AG09319 (cell line): ENCODE results near the gene NEXN.

Experiments used
- DNase-seq: peaks from one replicate; pipeline ENCODE4 v3.0.0-alpha.2; 2010; ENCODE audit warnings: low read depth; ENCODE audit errors: extremely low read depth
- TF ChIP-seq, protein P1 (sequence below): IDR thresholded peaks from 2 replicates; pipeline ENCODE4 v1.5.1; 2011; ENCODE audit warnings: low read depth, mild to moderate bottlenecking, inconsistent platforms, low read length, moderate library complexity

NEXN gene

DNA sequence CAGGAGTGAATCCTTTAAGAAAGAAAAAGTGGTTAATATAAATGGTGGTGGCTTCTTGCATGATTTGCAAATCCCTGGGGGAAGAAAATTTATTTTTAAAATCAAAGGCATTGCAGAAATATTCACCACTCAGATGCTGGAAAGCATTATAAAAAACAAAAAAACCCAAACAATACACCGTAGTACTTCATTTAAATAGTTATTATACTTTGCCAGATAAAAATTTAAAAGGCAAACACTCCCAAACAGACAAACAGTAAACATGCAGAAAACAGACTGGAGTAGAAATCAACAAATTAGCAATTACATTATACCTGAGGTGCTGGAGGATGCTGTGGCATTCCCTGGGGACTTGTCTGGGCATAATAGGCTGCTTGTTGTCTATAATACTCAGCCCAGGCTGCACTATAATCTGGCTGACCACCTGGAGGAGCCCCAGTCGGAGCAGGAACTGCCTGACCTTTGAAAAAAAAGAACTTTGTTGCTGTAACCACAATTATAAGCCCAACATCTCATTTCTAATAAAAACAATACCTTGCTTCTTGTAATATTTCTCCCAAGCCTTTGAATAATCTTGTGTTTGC is 60.5 kb downstream of the NEXN start:
- peak; percentile 11 for DNase-seq

GRCh38 chr1:77950873-77951272 is 62.4 kb downstream of the NEXN start:
- TF ChIP-seq, protein P1, sequence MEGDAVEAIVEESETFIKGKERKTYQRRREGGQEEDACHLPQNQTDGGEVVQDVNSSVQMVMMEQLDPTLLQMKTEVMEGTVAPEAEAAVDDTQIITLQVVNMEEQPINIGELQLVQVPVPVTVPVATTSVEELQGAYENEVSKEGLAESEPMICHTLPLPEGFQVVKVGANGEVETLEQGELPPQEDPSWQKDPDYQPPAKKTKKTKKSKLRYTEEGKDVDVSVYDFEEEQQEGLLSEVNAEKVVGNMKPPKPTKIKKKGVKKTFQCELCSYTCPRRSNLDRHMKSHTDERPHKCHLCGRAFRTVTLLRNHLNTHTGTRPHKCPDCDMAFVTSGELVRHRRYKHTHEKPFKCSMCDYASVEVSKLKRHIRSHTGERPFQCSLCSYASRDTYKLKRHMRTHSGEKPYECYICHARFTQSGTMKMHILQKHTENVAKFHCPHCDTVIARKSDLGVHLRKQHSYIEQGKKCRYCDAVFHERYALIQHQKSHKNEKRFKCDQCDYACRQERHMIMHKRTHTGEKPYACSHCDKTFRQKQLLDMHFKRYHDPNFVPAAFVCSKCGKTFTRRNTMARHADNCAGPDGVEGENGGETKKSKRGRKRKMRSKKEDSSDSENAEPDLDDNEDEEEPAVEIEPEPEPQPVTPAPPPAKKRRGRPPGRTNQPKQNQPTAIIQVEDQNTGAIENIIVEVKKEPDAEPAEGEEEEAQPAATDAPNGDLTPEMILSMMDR, result no peak
- DNase-seq, result no peak

More for the DNA sequence above, 60.5 kb downstream of the NEXN start:
- TF ChIP-seq, protein P1, result peak; percentile 35

- DNase-seq, result no peak
- TF ChIP-seq, protein P1, result no peak
These were observed 62.9 kb downstream of the NEXN start for GRCh38 chr1:77951328-77951727.

GRCh38 chr1:77953907-77954306 is 65.5 kb downstream of the NEXN start:
- DNase-seq, result no peak
- TF ChIP-seq, protein P1, result no peak

DNA sequence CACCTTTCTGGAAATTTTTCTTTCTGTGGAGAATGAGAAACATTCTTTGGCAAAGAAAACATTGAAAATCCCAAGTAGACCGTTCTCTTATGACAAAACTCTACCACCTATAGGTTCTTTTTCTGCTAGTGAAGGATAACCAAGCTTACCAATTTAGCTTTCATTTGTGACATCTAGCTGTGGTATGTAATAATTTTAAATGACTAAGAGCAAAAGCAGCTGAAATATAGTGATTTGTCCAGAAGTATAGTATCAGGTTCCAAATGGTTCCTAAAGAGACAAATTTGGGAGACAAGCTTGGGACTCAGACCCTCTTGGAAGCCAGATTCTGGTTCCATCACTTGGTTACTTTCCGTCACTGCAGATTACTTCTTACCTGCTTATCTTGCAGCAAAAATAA is 66.1 kb downstream of the NEXN start:
- no peak for DNase-seq
- TF ChIP-seq, protein P1, result no peak

DNA sequence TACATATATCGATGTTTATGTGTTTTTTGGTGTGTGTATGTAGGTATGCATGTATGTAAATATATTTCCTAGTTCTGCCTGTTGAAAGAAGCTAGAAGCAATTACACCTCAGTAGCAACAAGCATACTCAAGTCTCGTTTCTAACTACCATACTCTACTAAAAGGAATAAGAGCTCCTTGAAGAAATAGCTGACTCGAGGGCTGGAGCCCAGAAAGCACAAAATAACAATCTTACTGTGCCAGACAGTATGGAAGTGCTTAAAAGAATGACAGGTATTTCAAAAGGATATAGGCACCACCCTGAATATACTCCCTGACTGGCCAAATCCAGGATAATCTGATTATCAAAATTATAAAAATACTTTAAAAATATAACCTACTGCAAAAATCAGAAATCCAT is 67.3 kb downstream of the NEXN start:
- TF ChIP-seq, protein P1, result no peak
- no peak for DNase-seq

DNA sequence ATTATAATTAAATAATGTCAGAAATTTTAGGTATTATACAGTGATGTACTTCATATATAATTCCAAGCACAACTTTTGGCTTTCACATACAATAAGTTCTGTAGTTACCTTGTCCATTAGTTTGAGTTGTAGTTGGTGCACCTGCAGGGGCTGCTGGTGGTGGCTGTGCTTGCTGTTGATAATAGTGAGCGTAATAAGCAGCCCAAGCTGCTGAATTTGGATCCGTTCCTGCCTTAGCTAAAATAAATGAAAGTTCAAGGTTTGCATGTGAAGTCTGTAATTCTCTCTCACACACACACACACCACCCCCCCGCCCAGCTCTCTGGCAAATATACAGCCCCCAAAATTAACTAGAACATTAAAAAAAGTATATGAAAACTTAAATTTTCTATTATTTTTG is 68.0 kb downstream of the NEXN start:
- TF ChIP-seq, protein P1, result no peak
- DNase-seq, result no peak
